Fibroblast of villous mesenchyme (primary cell): ENCODE measurements around the gene ASB18. TPM values are rescaled to one million over a fixed set of nuclear protein-coding genes. Genes with fewer than 3 reads are reported as not detected.
A peak's percentile ranks its signal among the peaks of the same experiment; 100 is the strongest.

Experiments used
- DNase-seq: peaks from one replicate; pipeline ENCODE4 v3.0.0-alpha.2; 2010; ENCODE audit warnings: low read depth
- H3K4me3 ChIP-seq: 2 replicates; pipeline ENCODE4 v1.5.1; 2011; ENCODE audit warnings: low read depth, mild to moderate bottlenecking, low read length
- total RNA-seq: library from RNA; depleted of rRNA; stranded (reverse); fragments of >200 nt; gene quantifications from 2 replicates; pipeline ENCODE4 v1.2.3, GENCODE V29; 2012
- TF ChIP-seq, protein P1 (sequence below): IDR thresholded peaks from 2 replicates; pipeline ENCODE4 v1.5.1; 2012; ENCODE audit warnings: low read depth, mild to moderate bottlenecking, low read length; ENCODE audit not compliant: insufficient read depth

ASB18 gene, protein sequence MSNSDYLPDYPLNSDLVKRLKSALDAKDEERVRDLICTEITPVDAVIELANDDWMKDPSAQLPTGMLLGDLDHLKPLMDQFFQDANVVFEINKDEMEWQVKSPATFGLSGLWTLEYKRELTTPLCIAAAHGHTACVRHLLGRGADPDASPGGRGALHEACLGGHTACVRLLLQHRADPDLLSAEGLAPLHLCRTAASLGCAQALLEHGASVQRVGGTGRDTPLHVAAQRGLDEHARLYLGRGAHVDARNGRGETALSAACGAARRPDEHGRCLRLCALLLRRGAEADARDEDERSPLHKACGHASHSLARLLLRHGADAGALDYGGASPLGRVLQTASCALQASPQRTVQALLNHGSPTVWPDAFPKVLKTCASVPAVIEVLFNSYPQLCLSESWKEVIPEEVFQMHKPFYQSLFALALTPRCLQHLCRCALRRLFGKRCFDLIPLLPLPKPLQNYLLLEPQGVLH
- not detected in 2 replicates for total RNA-seq

DNA sequence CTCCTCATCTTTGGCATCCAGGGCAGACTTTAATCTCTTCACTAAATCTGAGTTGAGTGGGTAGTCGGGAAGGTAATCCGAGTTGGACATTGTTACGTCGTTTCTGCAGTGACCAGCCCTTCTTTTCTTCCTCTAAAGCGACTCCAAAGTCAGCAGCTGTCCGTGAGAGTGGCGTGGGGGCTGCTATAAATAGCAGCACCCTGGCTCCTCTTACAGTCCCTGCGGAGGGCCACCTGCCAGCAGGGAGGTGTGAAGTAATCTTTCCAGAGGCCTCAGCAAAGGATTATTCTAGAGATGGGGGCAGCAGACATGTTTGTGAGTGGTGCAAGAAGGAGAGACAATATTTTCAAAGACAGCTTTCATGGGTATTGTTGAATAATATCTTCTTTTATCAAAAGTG, at the start of gene ASB18:
Gene ASB18 (minus strand): TSS at position 151 of the 400 bp plus-strand sequence. CDS start 61 bp downstream, at position 90.
- TF ChIP-seq, protein P1, sequence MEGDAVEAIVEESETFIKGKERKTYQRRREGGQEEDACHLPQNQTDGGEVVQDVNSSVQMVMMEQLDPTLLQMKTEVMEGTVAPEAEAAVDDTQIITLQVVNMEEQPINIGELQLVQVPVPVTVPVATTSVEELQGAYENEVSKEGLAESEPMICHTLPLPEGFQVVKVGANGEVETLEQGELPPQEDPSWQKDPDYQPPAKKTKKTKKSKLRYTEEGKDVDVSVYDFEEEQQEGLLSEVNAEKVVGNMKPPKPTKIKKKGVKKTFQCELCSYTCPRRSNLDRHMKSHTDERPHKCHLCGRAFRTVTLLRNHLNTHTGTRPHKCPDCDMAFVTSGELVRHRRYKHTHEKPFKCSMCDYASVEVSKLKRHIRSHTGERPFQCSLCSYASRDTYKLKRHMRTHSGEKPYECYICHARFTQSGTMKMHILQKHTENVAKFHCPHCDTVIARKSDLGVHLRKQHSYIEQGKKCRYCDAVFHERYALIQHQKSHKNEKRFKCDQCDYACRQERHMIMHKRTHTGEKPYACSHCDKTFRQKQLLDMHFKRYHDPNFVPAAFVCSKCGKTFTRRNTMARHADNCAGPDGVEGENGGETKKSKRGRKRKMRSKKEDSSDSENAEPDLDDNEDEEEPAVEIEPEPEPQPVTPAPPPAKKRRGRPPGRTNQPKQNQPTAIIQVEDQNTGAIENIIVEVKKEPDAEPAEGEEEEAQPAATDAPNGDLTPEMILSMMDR: no peak
- DNase-seq: no peak
- no peak within 1 kb of the TSS for H3K4me3 ChIP-seq

DNA sequence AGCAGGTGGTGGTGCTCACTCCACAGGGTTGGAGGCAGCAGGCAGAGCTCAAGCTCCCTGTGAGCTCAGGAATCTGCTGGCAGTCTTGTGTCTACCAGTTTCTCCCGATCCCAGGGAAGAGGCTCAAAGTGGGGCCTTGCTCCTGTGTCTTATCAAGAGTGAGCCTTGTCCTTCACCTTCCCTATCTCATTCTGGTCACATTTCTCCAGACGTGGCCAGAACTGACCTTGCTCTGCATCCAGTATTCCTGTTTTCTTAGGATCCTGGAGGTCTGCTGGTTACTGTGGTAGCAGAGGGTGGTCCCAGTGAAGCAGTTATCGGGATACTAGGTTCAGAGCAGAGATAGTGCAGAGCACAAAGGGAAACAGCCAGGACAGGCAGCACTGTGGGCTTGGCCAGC, 47.1 kb upstream of the ASB18 start:
- H3K4me3 ChIP-seq: no peak overlapping the region
- TF ChIP-seq, protein P1: no peak
- DNase-seq: no peak

GRCh38 chr2:236309669-236310029, 45.4 kb upstream of the ASB18 start:
- H3K4me3 ChIP-seq: no peak overlapping the region
- DNase-seq: no peak
- TF ChIP-seq, protein P1: peak; percentile 36

DNA sequence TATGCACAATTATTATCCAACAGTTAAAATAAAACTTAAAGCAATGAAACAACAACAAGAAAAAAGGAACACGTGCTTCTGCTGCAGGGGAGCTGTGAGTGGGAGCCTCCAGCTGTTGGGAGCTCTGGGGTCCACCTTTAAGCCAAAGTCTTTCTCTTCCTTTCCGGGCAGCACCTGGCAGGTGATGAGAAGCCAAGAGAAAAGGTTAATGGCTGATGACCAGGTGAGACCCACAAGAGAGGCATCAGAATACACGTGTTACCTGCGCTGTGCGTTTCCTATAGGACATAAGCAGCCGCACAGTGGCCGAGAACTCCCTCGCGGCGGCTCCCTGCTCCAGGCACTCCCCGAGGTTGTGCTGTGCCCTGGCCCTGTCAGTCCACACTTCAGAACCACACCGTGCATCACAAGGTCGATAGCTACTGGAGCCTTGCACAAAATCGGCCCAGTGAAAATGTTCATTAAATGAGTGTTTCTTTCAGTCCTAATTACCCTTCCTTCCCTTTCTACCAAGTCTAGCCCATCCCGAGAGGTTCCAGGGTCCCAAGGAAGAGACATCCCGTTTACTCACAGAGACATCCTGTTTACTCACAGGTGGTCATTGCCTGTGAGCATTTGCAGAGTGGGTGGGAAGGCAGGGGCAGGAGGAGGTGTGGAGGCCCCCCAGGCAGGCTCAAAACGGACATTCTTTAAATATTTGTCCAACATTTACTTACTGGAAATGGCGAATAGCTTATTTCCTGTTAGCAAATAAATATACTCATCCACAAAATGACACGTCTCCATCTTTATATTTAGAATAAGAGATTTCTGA, 44.9 kb upstream of the ASB18 start:
- TF ChIP-seq, protein P1: no peak
- no peak for DNase-seq
- H3K4me3 ChIP-seq: no peak overlapping the region

DNA sequence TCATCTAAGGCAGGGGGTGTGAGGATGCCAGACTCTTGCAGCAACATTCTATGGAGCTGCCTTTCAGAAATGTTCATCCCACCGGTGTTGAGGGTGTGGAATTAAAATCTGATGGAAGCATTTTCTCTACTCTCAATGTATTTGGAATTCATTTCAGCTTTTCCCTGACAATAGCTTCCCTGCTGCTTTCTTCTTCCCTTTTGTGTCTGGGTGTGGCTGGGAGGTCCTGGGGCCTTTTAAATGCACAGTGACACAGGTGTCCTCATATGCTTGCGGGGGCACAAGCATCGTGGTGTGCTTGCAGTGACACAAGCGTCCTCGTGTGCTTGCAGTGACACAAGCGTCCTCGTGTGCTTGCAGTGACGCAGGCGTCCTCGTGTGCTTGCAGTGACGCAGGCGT, 43.4 kb upstream of the ASB18 start:
- no peak for DNase-seq
- TF ChIP-seq, protein P1: no peak
- H3K4me3 ChIP-seq: no peak overlapping the region

- no peak overlapping the region for H3K4me3 ChIP-seq
- TF ChIP-seq, protein P1: no peak
- DNase-seq: no peak
Observed at GRCh38 chr2:236306825-236307540, 42.8 kb upstream of the ASB18 start.
